Panc1 (cell line): ENCODE measurements around the gene ATP6V0D1.

ENCODE experiments used
- CTCF ChIP-seq: fragments of 450-650 bp; IDR thresholded peaks from 2 replicates; pipeline ENCODE4 v1.5.1; 2017; ENCODE audit warnings: mild to moderate bottlenecking
- POLR2AphosphoS5 ChIP-seq: IDR thresholded peaks from 2 replicates; pipeline ENCODE4 v1.6.1; 2012; ENCODE audit warnings: mild to moderate bottlenecking, low read depth, low read length, moderate library complexity
- TCF7L2 ChIP-seq: IDR thresholded peaks from 2 replicates; pipeline ENCODE4 v1.6.1; 2011; ENCODE audit warnings: mild to moderate bottlenecking, low read depth, low read length, inconsistent platforms

GRCh38 chr16:67480833-67481560 is at the start of gene ATP6V0D1:
- no peak for TF ChIP-seq TCF7L2
- TF ChIP-seq CTCF: peak; percentile 92
- TF ChIP-seq POLR2AphosphoS5: peak; percentile 46; the same call in 1 of the 2 replicates
